Retinal pigment epithelial cell (primary cell): Measurements from ENCODE around the gene MCFD2.

Experiments used
- DNase-seq: peaks from one replicate; pipeline ENCODE4 v3.0.0-alpha.2; 2010; ENCODE audit warnings: low read depth
- H3K4me3 ChIP-seq: 2 replicates; pipeline ENCODE4 v1.5.1; 2011; ENCODE audit warnings: mild to moderate bottlenecking, low read length, control low read depth, moderate library complexity
- CTCF ChIP-seq: conservative IDR thresholded peaks from 2 replicates; pipeline ENCODE4 v1.5.1; 2011; ENCODE audit warnings: low read depth, low read length, control low read depth, inconsistent platforms

MCFD2 gene

GRCh38 chr2:46901611-46902010, 14.0 kb downstream of the MCFD2 start:
- no peak for TF ChIP-seq CTCF
- H3K4me3 ChIP-seq: no peak overlapping the region
- DNase-seq: no peak

- TF ChIP-seq CTCF: no peak
- no peak overlapping the region for H3K4me3 ChIP-seq
- no peak for DNase-seq
These were observed 15.2 kb downstream of the MCFD2 start for GRCh38 chr2:46900381-46900780.

- no peak for DNase-seq
- no peak overlapping the region for H3K4me3 ChIP-seq
- no peak for TF ChIP-seq CTCF
These were observed 16.6 kb downstream of the MCFD2 start for GRCh38 chr2:46899053-46899452.

- no peak for TF ChIP-seq CTCF
- DNase-seq: no peak
- no peak overlapping the region for H3K4me3 ChIP-seq
These were observed 17.6 kb downstream of the MCFD2 start for GRCh38 chr2:46898024-46898423.

- no peak for TF ChIP-seq CTCF
- H3K4me3 ChIP-seq: no peak overlapping the region
- no peak for DNase-seq
These were observed 22.2 kb downstream of the MCFD2 start for GRCh38 chr2:46893269-46893939.

- H3K4me3 ChIP-seq: no peak overlapping the region
- TF ChIP-seq CTCF: no peak
- DNase-seq: no peak
These were observed 23.6 kb downstream of the MCFD2 start for GRCh38 chr2:46891956-46892553.

GRCh38 chr2:46888421-46888952, 27.1 kb downstream of the MCFD2 start:
- H3K4me3 ChIP-seq: no peak overlapping the region
- no peak for TF ChIP-seq CTCF
- no peak for DNase-seq
